Activated CD4-positive, alpha-beta T cell treated with anti-CD3 and anti-CD28 coated beads, Interleukin-2, amount 10 ng/mL, durations not matched to agents 7 days and 5 days (primary cell): ENCODE data around the gene LAGE3. TPM values are rescaled to one million over a fixed set of nuclear protein-coding genes. Genes with fewer than 3 reads are reported as not detected.
A peak's percentile ranks its signal among the peaks of the same experiment; 100 is the strongest.
"Not testable (repeated sequence)": the region's sequence is repeated elsewhere in the genome, so short reads cannot be mapped to it uniquely, and the experiment has no call there.

Source experiments
- CTCF ChIA-PET: fragments of 350-600 bp; sonication (Branson Sonifier 250); formaldehyde crosslinking; loops from one replicate; lab custom pipeline; 2021; ENCODE audit warnings: antibody characterized with exemption; lab: Charles Lee
- POLR2A ChIA-PET: fragments of 350-600 bp; sonication (Branson Sonifier 250); formaldehyde crosslinking; loops from one replicate; lab custom pipeline; 2021; ENCODE audit warnings: antibody characterized with exemption; lab: Charles Lee
- DNase-seq: peaks from one replicate; pipeline ENCODE4 v3.0.0-alpha.2; 2020
- H3K27ac Mint-ChIP-seq: one replicate; pipeline ENCODE4 v1.8.0; 2021; ENCODE audit warnings: mild to moderate bottlenecking, moderate library complexity, mixed read lengths
- H3K27me3 Mint-ChIP-seq: one replicate; pipeline ENCODE4 v1.8.0; 2021; ENCODE audit warnings: mixed read lengths
- H3K36me3 Mint-ChIP-seq: one replicate; pipeline ENCODE4 v1.8.0; 2021; ENCODE audit warnings: low read depth, mixed read lengths
- H3K4me1 Mint-ChIP-seq: one replicate; pipeline ENCODE4 v1.8.0; 2021; ENCODE audit warnings: mixed read lengths
- H3K4me3 Mint-ChIP-seq: one replicate; pipeline ENCODE4 v1.8.0; 2021; ENCODE audit warnings: mild to moderate bottlenecking, moderate library complexity, mixed read lengths
- H3K9me3 Mint-ChIP-seq: one replicate; pipeline ENCODE4 v1.8.0; 2021; ENCODE audit warnings: mixed read lengths
- total RNA-seq, 2 experiments: library from RNA; stranded (reverse); gene quantifications; one replicate each; pipeline ENCODE4 v1.2.3, GENCODE V29; 2021

Gene LAGE3
- total RNA-seq, 2 experiments from 2014 or later, result 43.2 to 47.9 TPM

GRCh38 chrX:154512879-154513553 lies 33.9 kb upstream of the LAGE3 start:
- Mint-ChIP-seq H3K27me3 (no peaks in the 10 kb centered on the region), H3K9me3 (peaks cover 4% of the 10 kb centered on the region), H3K36me3 (peaks cover 28% of the 10 kb centered on the region), H3K4me1 (peaks cover 41% of the 10 kb centered on the region), H3K27ac (no peak overlapping the region), H3K4me3 (no peak overlapping the region)
- CTCF ChIA-PET, result no interaction called here
- POLR2A ChIA-PET, result interaction anchor here (0.7 kb wide), 1 partner anchor 32 kb away, joined by 3 read pairs; no protein-coding TSS in a partner anchor
- DNase-seq, result no peak

- H3K36me3 Mint-ChIP-seq, result peaks cover 28% of the 10 kb centered on the region
- H3K27ac Mint-ChIP-seq, result peak overlapping the region; percentile 90
- POLR2A ChIA-PET, result no interaction called here
- CTCF ChIA-PET, result no interaction called here
- peaks cover 4% of the 10 kb centered on the region for H3K9me3 Mint-ChIP-seq
- no peaks in the 10 kb centered on the region for H3K27me3 Mint-ChIP-seq
- no peak for DNase-seq
- no peak overlapping the region for H3K4me3 Mint-ChIP-seq
- H3K4me1 Mint-ChIP-seq, result peaks cover 40% of the 10 kb centered on the region
These were observed 32.7 kb upstream of the LAGE3 start for GRCh38 chrX:154511761-154512160.

GRCh38 chrX:154509455-154509854 lies 30.4 kb upstream of the LAGE3 start:
- H3K27ac Mint-ChIP-seq, result no peak overlapping the region
- H3K27me3 Mint-ChIP-seq, result no peaks in the 10 kb centered on the region
- DNase-seq, result no peak
- H3K4me3 Mint-ChIP-seq, result no peak overlapping the region
- H3K36me3 Mint-ChIP-seq, result peaks cover 28% of the 10 kb centered on the region
- CTCF ChIA-PET, result no interaction called here
- peaks cover 4% of the 10 kb centered on the region for H3K9me3 Mint-ChIP-seq
- peaks cover 29% of the 10 kb centered on the region for H3K4me1 Mint-ChIP-seq
- POLR2A ChIA-PET, result no interaction called here

GRCh38 chrX:154508384-154508745 lies 29.3 kb upstream of the LAGE3 start:
- ChIA-PET CTCF (no interaction called here), POLR2A (no interaction called here)
- Mint-ChIP-seq H3K9me3 (peaks cover 4% of the 10 kb centered on the region), H3K27me3 (no peaks in the 10 kb centered on the region), H3K4me3 (no peak overlapping the region), H3K4me1 (peaks cover 22% of the 10 kb centered on the region), H3K27ac (no peak overlapping the region), H3K36me3 (peaks cover 22% of the 10 kb centered on the region)
- no peak for DNase-seq

GRCh38 chrX:154507673-154508383 lies 28.7 kb upstream of the LAGE3 start:
- no peak for DNase-seq
- Mint-ChIP-seq H3K4me1 (peaks cover 22% of the 10 kb centered on the region), H3K36me3 (peaks cover 22% of the 10 kb centered on the region), H3K27me3 (no peaks in the 10 kb centered on the region), H3K27ac (no peak overlapping the region), H3K4me3 (no peak overlapping the region), H3K9me3 (peaks cover 4% of the 10 kb centered on the region)
- POLR2A ChIA-PET, result no interaction called here
- CTCF ChIA-PET, result no interaction called here

- Mint-ChIP-seq H3K36me3 (peaks cover 22% of the 10 kb centered on the region), H3K9me3 (peaks cover 4% of the 10 kb centered on the region), H3K4me1 (peaks cover 16% of the 10 kb centered on the region), H3K27me3 (no peaks in the 10 kb centered on the region), H3K4me3 (no peak overlapping the region), H3K27ac (no peak overlapping the region)
- no peak for DNase-seq
- ChIA-PET CTCF (no interaction called here), POLR2A (no interaction called here)
These were observed 27.6 kb upstream of the LAGE3 start for GRCh38 chrX:154506483-154507332.

GRCh38 chrX:154505734-154506133 lies 26.7 kb upstream of the LAGE3 start:
- POLR2A ChIA-PET, result no interaction called here
- CTCF ChIA-PET, result no interaction called here
- Mint-ChIP-seq H3K36me3 (peaks cover 17% of the 10 kb centered on the region), H3K27ac (no peak overlapping the region), H3K4me1 (peaks cover 7% of the 10 kb centered on the region), H3K4me3 (no peak overlapping the region), H3K27me3 (no peaks in the 10 kb centered on the region), H3K9me3 (peaks cover 4% of the 10 kb centered on the region)
- DNase-seq, result no peak

GRCh38 chrX:154502989-154503388 lies 23.9 kb upstream of the LAGE3 start:
- DNase-seq, result no peak
- Mint-ChIP-seq H3K27ac (no peak overlapping the region), H3K9me3 (no peaks in the 10 kb centered on the region), H3K27me3 (no peaks in the 10 kb centered on the region), H3K36me3 (no peaks in the 10 kb centered on the region), H3K4me3 (no peak overlapping the region), H3K4me1 (no peaks in the 10 kb centered on the region)
- ChIA-PET POLR2A (no interaction called here), CTCF (interaction anchor here (1.0 kb wide), 1 partner anchor 24 kb away, joined by 4 read pairs; no protein-coding TSS in a partner anchor)

- Mint-ChIP-seq H3K9me3 (no peaks in the 10 kb centered on the region), H3K27ac (no peak overlapping the region), H3K4me3 (no peak overlapping the region), H3K4me1 (no peaks in the 10 kb centered on the region), H3K36me3 (no peaks in the 10 kb centered on the region), H3K27me3 (no peaks in the 10 kb centered on the region)
- ChIA-PET CTCF (interaction anchor here (0.7 to 1.0 kb wide), 2 partner anchors 25 to 461 kb away, joined by 4 read pairs; no protein-coding TSS in a partner anchor), POLR2A (no interaction called here)
- DNase-seq, result no peak
These were observed 23.0 kb upstream of the LAGE3 start for GRCh38 chrX:154502098-154502497.

GRCh38 chrX:154501423-154501822 lies 22.3 kb upstream of the LAGE3 start:
- H3K4me1 Mint-ChIP-seq, DNase-seq, H3K4me3 Mint-ChIP-seq, H3K36me3 Mint-ChIP-seq, H3K27ac Mint-ChIP-seq, H3K9me3 Mint-ChIP-seq, H3K27me3 Mint-ChIP-seq: not testable (repeated sequence)
- ChIA-PET CTCF (interaction anchor here (0.7 kb wide), 2 partner anchors 169 to 461 kb away, joined by 3 to 4 read pairs; no protein-coding TSS in a partner anchor), POLR2A (interaction anchor here (0.7 kb wide), 1 partner anchor 38 kb away, joined by 3 read pairs; no protein-coding TSS in a partner anchor)

GRCh38 chrX:154496591-154497137 lies 17.6 kb upstream of the LAGE3 start:
- POLR2A ChIA-PET, result interaction anchor here (0.6 kb wide), 1 partner anchor 491 kb away, joined by 4 read pairs; no protein-coding TSS in a partner anchor
- not testable (repeated sequence) for H3K27ac Mint-ChIP-seq, H3K4me1 Mint-ChIP-seq, H3K4me3 Mint-ChIP-seq, H3K27me3 Mint-ChIP-seq, H3K36me3 Mint-ChIP-seq, DNase-seq, H3K9me3 Mint-ChIP-seq
- CTCF ChIA-PET, result interaction anchor here (0.9 to 1.0 kb wide), 2 partner anchors 14 to 23 kb away, joined by 3 read pairs; no protein-coding TSS in a partner anchor

- no peak overlapping the region for H3K4me3 Mint-ChIP-seq
- H3K36me3 Mint-ChIP-seq, result no peaks in the 10 kb centered on the region
- H3K4me1 Mint-ChIP-seq, result peaks cover 7% of the 10 kb centered on the region
- H3K27me3 Mint-ChIP-seq, result no peaks in the 10 kb centered on the region
- DNase-seq, result no peak
- H3K27ac Mint-ChIP-seq, result no peak overlapping the region
- CTCF ChIA-PET, result interaction anchor here (0.6 kb wide), 1 partner anchor 8 kb away, joined by 5 read pairs; no protein-coding TSS in a partner anchor
- POLR2A ChIA-PET, result no interaction called here
- H3K9me3 Mint-ChIP-seq, result no peaks in the 10 kb centered on the region
These were observed 16.4 kb upstream of the LAGE3 start for GRCh38 chrX:154495472-154495922.
